Stimulated activated CD4-positive, alpha-beta T cell treated with anti-CD3 and anti-CD28 coated beads, TNF-alpha, amount 100 ng/mL, for 4 hours (primary cell): Measurements from ENCODE around the gene COPB1.

ENCODE experiments used
- DNase-seq, 3 experiments: peaks; one replicate each; pipeline ENCODE4 v3.0.0-alpha.2; 2020; ENCODE audit warnings: low read depth in 3 of 3

The COPB1 gene

GRCh38 chr11:14425621-14426020, 74.0 kb downstream of the COPB1 start:
- no peak for DNase-seq

GRCh38 chr11:14424096-14424495, 75.5 kb downstream of the COPB1 start:
- no peak for DNase-seq

DNA sequence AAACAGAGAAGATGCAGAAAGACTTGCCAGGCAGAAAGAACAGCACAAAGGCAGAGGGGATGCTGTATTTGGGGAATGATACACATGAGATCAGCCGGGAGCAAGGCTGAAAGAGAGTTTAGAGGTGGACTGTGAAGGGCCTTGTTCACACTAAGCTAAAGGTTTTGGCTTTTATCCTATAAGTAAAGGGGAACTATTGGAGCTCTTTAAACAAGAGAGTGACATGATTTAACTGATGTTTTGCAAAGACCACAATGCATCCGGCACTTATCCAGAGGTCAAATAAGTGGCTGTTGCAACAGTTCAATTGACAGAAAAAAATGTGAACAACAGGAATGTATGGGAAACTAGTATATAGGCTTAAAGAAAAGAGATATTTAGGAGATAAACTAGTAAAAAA, 76.0 kb downstream of the COPB1 start:
- DNase-seq: no peak

- DNase-seq: no peak
Observed at GRCh38 chr11:14422814-14423182, 76.8 kb downstream of the COPB1 start.

GRCh38 chr11:14422052-14422813, 77.4 kb downstream of the COPB1 start:
- no peak for DNase-seq

GRCh38 chr11:14420223-14420622, 79.4 kb downstream of the COPB1 start:
- DNase-seq: no peak

- no peak for DNase-seq
Observed at GRCh38 chr11:14418801-14419417, 80.7 kb downstream of the COPB1 start.

DNA sequence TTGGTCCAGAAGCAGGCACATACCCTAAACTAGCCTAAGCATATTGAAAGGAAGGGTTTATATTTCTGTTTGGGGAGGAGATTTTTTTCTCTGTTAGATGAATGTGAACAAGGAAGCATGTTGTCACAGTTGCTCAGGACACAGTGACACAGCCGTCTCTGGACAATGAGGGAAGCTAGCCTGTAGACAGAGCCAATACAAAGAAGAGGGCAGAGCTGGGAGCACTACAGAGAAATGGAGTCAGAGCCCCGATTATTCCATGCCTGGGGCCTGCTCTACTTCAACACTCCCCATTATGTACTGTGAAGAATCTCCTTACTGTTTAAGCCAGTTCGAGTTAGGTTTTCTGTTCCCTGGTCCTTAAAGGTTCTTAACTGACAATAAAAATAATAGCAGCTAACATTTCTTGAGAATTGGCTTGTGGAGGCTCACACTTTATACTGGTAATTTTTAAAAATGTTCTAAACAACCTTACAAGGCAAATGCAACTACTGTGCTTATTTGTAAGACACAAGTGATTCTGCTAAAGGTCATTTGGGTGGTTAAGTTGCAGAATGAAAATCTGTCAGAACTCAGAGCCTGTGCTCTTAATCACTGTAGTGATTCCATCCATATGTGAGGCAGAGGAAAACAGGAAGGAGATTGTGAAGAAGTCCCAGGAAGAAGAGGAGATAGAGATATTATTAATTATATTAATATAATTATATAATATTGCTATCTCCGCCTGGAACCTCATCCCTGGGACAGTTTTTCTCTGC, 81.8 kb downstream of the COPB1 start:
- DNase-seq: no peak

GRCh38 chr11:14417186-14417585, 82.4 kb downstream of the COPB1 start:
- DNase-seq: no peak

GRCh38 chr11:14414470-14415461, 84.8 kb downstream of the COPB1 start:
- peak; percentile 19 to 70 (median 58) for DNase-seq

GRCh38 chr11:14413307-14414069, 86.1 kb downstream of the COPB1 start:
- no peak for DNase-seq

- DNase-seq: no peak
Observed at GRCh38 chr11:14411818-14412217, 87.8 kb downstream of the COPB1 start.

DNA sequence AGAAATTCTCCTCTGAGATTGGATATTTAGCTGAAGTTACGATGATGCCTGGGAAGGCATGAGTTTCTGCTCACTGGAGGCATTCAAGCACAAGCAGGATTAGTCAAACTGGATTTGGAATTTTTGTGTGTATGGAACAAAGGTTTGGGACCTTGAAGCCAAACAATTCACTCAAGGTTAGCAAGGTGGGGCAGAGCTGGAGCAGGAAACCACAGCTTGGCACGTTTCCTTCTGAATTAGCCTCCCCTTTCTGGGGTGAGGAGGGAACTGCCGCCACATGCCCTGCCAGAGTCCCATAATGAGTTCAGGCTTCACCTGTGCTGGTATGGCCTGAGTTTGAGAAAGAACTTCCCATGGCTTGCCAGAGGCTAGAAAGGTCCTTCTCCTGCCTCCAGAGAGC, 89.7 kb downstream of the COPB1 start:
- DNase-seq: no peak

- no peak for DNase-seq
Observed at GRCh38 chr11:14408612-14409011, 91.0 kb downstream of the COPB1 start.
